CD4-positive, alpha-beta T cell (primary cell): ENCODE results near the gene PITPNC1. TPM values are rescaled to one million over a fixed set of nuclear protein-coding genes. Genes with fewer than 3 reads are reported as not detected.

ENCODE experiments used
- ATAC-seq: fragments of 200-7000 bp; cut with Tn5 transposase; one replicate; pipeline ENCODE4 v1.10.0; 2022; ENCODE audit warnings: mild to moderate bottlenecking; ENCODE audit not compliant: poor library complexity
- CTCF ChIA-PET: fragments of 350-600 bp; sonication (Branson Sonifier 250); formaldehyde crosslinking; loops from one replicate; lab custom pipeline; 2021; ENCODE audit warnings: antibody characterized with exemption, inconsistent platforms; lab: Charles Lee
- POLR2A ChIA-PET: fragments of 350-600 bp; sonication (Branson Sonifier 250); formaldehyde crosslinking; loops from one replicate; lab custom pipeline; 2021; ENCODE audit warnings: antibody characterized with exemption, inconsistent platforms; lab: Charles Lee
- DNase-seq, 14 experiments: peaks; one replicate each; pipeline ENCODE4 v3.0.0-alpha.2; 2013 to 2020; ENCODE audit warnings: mixed read lengths in 2 of 14
- H3K27ac ChIP-seq, 2 donors: one replicate each; pipeline versions ENCODE4 v1.5.1 to v1.7.0; 2013; ENCODE audit warnings: low read length in 2 of 2, low read depth in 1 of 2, mild to moderate bottlenecking in 1 of 2
- H3K27me3 ChIP-seq, 2 experiments: 1 replicate in 1 of 2; 2 replicates in 1 of 2; pipeline versions ENCODE4 v1.6.1 to v1.7.0; 2013; ENCODE audit warnings: low read length in 2 of 2, control low read depth in 1 of 2, mild to moderate bottlenecking in 1 of 2, moderate library complexity in 1 of 2; ENCODE audit not compliant: insufficient read depth in 2 of 2, control insufficient read depth in 1 of 2
- H3K36me3 ChIP-seq: one replicate; pipeline ENCODE4 v1.6.1; 2013; ENCODE audit warnings: low read length, control low read depth; ENCODE audit not compliant: insufficient read depth
- H3K4me1 ChIP-seq: one replicate; pipeline ENCODE4 v1.6.1; 2013; ENCODE audit warnings: low read length, control low read depth; ENCODE audit not compliant: insufficient read depth
- H3K4me3 ChIP-seq: one replicate; pipeline ENCODE4 v1.5.1; 2013; ENCODE audit warnings: mild to moderate bottlenecking, low read length, moderate library complexity
- H3K9me3 ChIP-seq, 2 experiments: 1 replicate in 1 of 2; 2 replicates in 1 of 2; pipeline versions ENCODE4 v1.6.1 to v1.7.0; 2013; ENCODE audit warnings: low read length in 2 of 2, mild to moderate bottlenecking in 2 of 2, control low read depth in 1 of 2, moderate library complexity in 1 of 2; ENCODE audit not compliant: control insufficient read depth in 1 of 2, insufficient read depth in 1 of 2
- H3K27ac Mint-ChIP-seq: one replicate; pipeline ENCODE4 v1.8.0; 2020; ENCODE audit warnings: mixed read lengths
- H3K27me3 Mint-ChIP-seq: one replicate; pipeline ENCODE4 v1.8.0; 2021; ENCODE audit warnings: mixed read lengths
- H3K36me3 Mint-ChIP-seq: one replicate; pipeline ENCODE4 v1.8.0; 2021; ENCODE audit warnings: low read depth, mixed read lengths
- H3K4me1 Mint-ChIP-seq: one replicate; pipeline ENCODE4 v1.8.0; 2021; ENCODE audit warnings: low read depth, mixed read lengths
- H3K4me3 Mint-ChIP-seq: one replicate; pipeline ENCODE4 v1.8.0; 2020; ENCODE audit warnings: mild to moderate bottlenecking, mixed read lengths
- H3K9me3 Mint-ChIP-seq: one replicate; pipeline ENCODE4 v1.8.0; 2020; ENCODE audit warnings: mixed read lengths
- CTCF ChIP-seq: fragments of 200-600 bp; IDR thresholded peaks from one replicate; pipeline ENCODE4 v1.8.0; 2022; ENCODE audit warnings: antibody characterized with exemption, mild to moderate bottlenecking
- intact Hi-C, 2 experiments: fragments of 100-400 bp; cut with DNase I in 1 of 2; cut with micrococcal nuclease in 1 of 2; formaldehyde crosslinking; loops; one replicate each; pipeline versions ENCODE4 v1.15.1 to v1.9.0; 2023 to 2025; cut with DNase I, micrococcal nuclease
- total RNA-seq, 174 experiments: library from RNA in 2 of 174; stranded (reverse) in 2 of 174; gene quantifications; one replicate each; pipeline ENCODE4 v1.2.3 and lab custom pipeline; 2021 to 2026

The PITPNC1 gene
- total RNA-seq, 2 experiments from 2014 or later: 80.2 to 83.4 TPM

- Mint-ChIP-seq H3K4me1 (peaks cover 74% of the 10 kb centered on the region), H3K4me3 (no peak overlapping the region), H3K9me3 (peaks cover 4% of the 10 kb centered on the region), H3K27ac (peak overlapping the region; percentile 1), H3K27me3 (no peaks in the 10 kb centered on the region), H3K36me3 (peaks cover 11% of the 10 kb centered on the region)
- TF ChIP-seq CTCF: no peak
- POLR2A ChIA-PET: no interaction called here
- DNase-seq (no peak), ATAC-seq (no peak)
- H3K9me3 ChIP-seq: peaks cover 0 to 2% of the 10 kb centered on the region in 2 experiments
- peaks cover 14% of the 10 kb centered on the region for H3K4me1 ChIP-seq
- intact Hi-C loops: no loop called here
- H3K36me3 ChIP-seq: no peaks in the 10 kb centered on the region
- CTCF ChIA-PET: no interaction called here
- H3K27me3 ChIP-seq: no peaks in the 10 kb centered on the region
- no peak overlapping the region for H3K4me3 ChIP-seq
- H3K27ac ChIP-seq: no peak overlapping the region
Observed at GRCh38 chr17:67502151-67502550, 125.1 kb downstream of the PITPNC1 start.

- H3K27ac Mint-ChIP-seq: peak overlapping the region; percentile 21
- intact Hi-C loops: no loop called here
- H3K9me3 Mint-ChIP-seq: peaks cover 8% of the 10 kb centered on the region
Observed at GRCh38 chr17:67503184-67503583, 126.1 kb downstream of the PITPNC1 start.

GRCh38 chr17:67503739-67504138 is 126.7 kb downstream of the PITPNC1 start:
- peaks cover 8% of the 10 kb centered on the region for H3K9me3 Mint-ChIP-seq
- no peaks in the 10 kb centered on the region for H3K27me3 Mint-ChIP-seq
- peaks cover 20% of the 10 kb centered on the region for H3K36me3 Mint-ChIP-seq
- H3K4me1 Mint-ChIP-seq: peaks cover 73% of the 10 kb centered on the region
- ChIA-PET POLR2A (no interaction called here), CTCF (no interaction called here)
- H3K27ac ChIP-seq: no peak overlapping the region
- H3K27me3 ChIP-seq: no peaks in the 10 kb centered on the region
- H3K4me1 ChIP-seq: peaks cover 20% of the 10 kb centered on the region
- H3K4me3 ChIP-seq: no peak overlapping the region
- no peaks in the 10 kb centered on the region for H3K36me3 ChIP-seq
- ATAC-seq: no peak
- H3K9me3 ChIP-seq: peaks cover 5 to 9% of the 10 kb centered on the region in 2 experiments
- TF ChIP-seq CTCF: no peak
- H3K4me3 Mint-ChIP-seq: no peak overlapping the region
- no peak for DNase-seq
- peak overlapping the region; percentile 21 for H3K27ac Mint-ChIP-seq
- intact Hi-C loops: no loop called here

More at GRCh38 chr17:67503184-67503583, 126.1 kb downstream of the PITPNC1 start:
- Histone ChIP-seq H3K27ac (no peak overlapping the region), H3K9me3 (peaks cover 5 to 9% of the 10 kb centered on the region in 2 experiments), H3K36me3 (no peaks in the 10 kb centered on the region), H3K4me3 (no peak overlapping the region), H3K4me1 (peaks cover 17% of the 10 kb centered on the region), H3K27me3 (no peaks in the 10 kb centered on the region)
- DNase-seq: peak in 3 of 14 experiments; percentile 4 to 39 (median 9)
- peaks cover 75% of the 10 kb centered on the region for H3K4me1 Mint-ChIP-seq
- ChIA-PET POLR2A (no interaction called here), CTCF (no interaction called here)
- H3K36me3 Mint-ChIP-seq: peaks cover 18% of the 10 kb centered on the region
- no peak for ATAC-seq
- TF ChIP-seq CTCF: no peak
- H3K4me3 Mint-ChIP-seq: no peak overlapping the region
- no peaks in the 10 kb centered on the region for H3K27me3 Mint-ChIP-seq
